Kidney (tissue), 14 donors: ENCODE measurements around the gene CMTM2. TPM values are rescaled to one million over a fixed set of nuclear protein-coding genes. Genes with fewer than 3 reads are reported as not detected.
"Not testable (repeated sequence)": the region's sequence is repeated elsewhere in the genome, so short reads cannot be mapped to it uniquely, and the experiment has no call there.

Source experiments
- DNase-seq, 5 donors: peaks; one replicate each; pipeline ENCODE4 v3.0.0-alpha.2; 2013 to 2020
- FAIRE-seq: peaks from 2 replicates; lab custom pipeline; 2012; peaks lifted over from hg19 to GRCh38; lab: Jason Lieb, UNC
- H3K27ac ChIP-seq, 2 donors: one replicate each; pipeline ENCODE4 v1.7.0; 2013; ENCODE audit warnings: low read depth in 2 of 2, low read length in 2 of 2, inconsistent platforms in 1 of 2
- H3K27me3 ChIP-seq: one replicate; pipeline ENCODE4 v1.7.1; 2013; ENCODE audit warnings: low read length, inconsistent platforms; ENCODE audit not compliant: control insufficient read depth, insufficient read depth
- H3K36me3 ChIP-seq, 3 donors: one replicate each; pipeline versions ENCODE4 v1.7.0 to v1.7.1; 2013; ENCODE audit warnings: low read length in 3 of 3, control low read depth in 1 of 3, inconsistent platforms in 1 of 3; ENCODE audit not compliant: insufficient read depth in 3 of 3, control insufficient read depth in 2 of 3
- H3K4me1 ChIP-seq, 3 donors: one replicate each; pipeline versions ENCODE4 v1.7.0 to v1.7.1; 2013; ENCODE audit warnings: low read length in 3 of 3, inconsistent platforms in 1 of 3, low read depth in 1 of 3; ENCODE audit not compliant: control insufficient read depth in 2 of 3, insufficient read depth in 2 of 3
- H3K4me3 ChIP-seq, 3 donors: one replicate each; pipeline versions ENCODE4 v1.7.0 to v1.8.1; 2013; ENCODE audit warnings: low read length in 3 of 3, control low read depth in 1 of 3, inconsistent platforms in 1 of 3
- H3K9ac ChIP-seq, 3 donors: one replicate each; pipeline versions ENCODE4 v1.7.0 to v1.7.1; 2013; ENCODE audit warnings: low read length in 3 of 3, control low read depth in 1 of 3, inconsistent platforms in 1 of 3
- H3K9me3 ChIP-seq, 3 donors: one replicate each; pipeline versions ENCODE4 v1.7.0 to v1.7.1; 2013; ENCODE audit warnings: low read length in 3 of 3, control low read depth in 1 of 3, inconsistent platforms in 1 of 3; ENCODE audit not compliant: control insufficient read depth in 2 of 3, insufficient read depth in 1 of 3
- CTCF ChIP-seq: IDR thresholded peaks from 3 replicates; pipeline ENCODE4 v1.5.1; 2012; ENCODE audit warnings: mild to moderate bottlenecking, moderate library complexity, borderline replicate concordance; ENCODE audit not compliant: insufficient read depth; ENCODE audit errors: extremely low read depth
- intact Hi-C: fragments of 100-400 bp; cut with DNase I; formaldehyde crosslinking; loops from one replicate; pipeline ENCODE4 v1.11.1; 2022
- polyA plus RNA-seq: library from polyadenylated mRNA; stranded (reverse); fragments of 350-450 nt; fragmentation: Illumina TruSeq; extraction: RNeasy Lipid Tissue Mini Kit (QIAGEN cat#74804); gene quantifications from one replicate; pipeline ENCODE4 v1.2.3, GENCODE V29; 2014; ENCODE audit warnings: low read depth, low replicate concordance; ENCODE audit not compliant: insufficient read depth
- total RNA-seq: library from RNA; stranded (reverse); fragmentation: NEBNext Ultra II Directional; extraction: Animal tissue kit (Norgen Biotek cat#: 25700); gene quantifications from one replicate; pipeline ENCODE4 v1.2.1, GENCODE V29; 2021
- donor health status: control.
- donor health status: control.
- donor health status: control.
- donor health status: control.
- donor health status: control.
- donor health status: DM: yes; HTN: yes; CAD: no.
- donor health status: Normal renal cell carcinoma (clear cell type).

The CMTM2 gene
- total and polyA plus RNA-seq, 2 donors from 2014 or later, result 0.25 TPM; not detected in 1

- Histone ChIP-seq H3K36me3 (peaks cover 0 to 19% (median 3%) of the 10 kb centered on the region in 3 donors), H3K4me3 (no peak overlapping the region), H3K9ac (no peak overlapping the region), H3K27me3 (no peaks in the 10 kb centered on the region), H3K4me1 (peaks cover 0 to 10% (median 8%) of the 10 kb centered on the region in 3 donors), H3K27ac (no peak overlapping the region), H3K9me3 (no peaks in the 10 kb centered on the region)
- intact Hi-C loops, result no loop called here
- peak in 1 of 5 donors; percentile 71 for DNase-seq
- no peak for FAIRE-seq
- TF ChIP-seq CTCF, result no peak
These were observed 31.0 kb downstream of the CMTM2 start for GRCh38 chr16:66610111-66610820.

- FAIRE-seq, intact Hi-C loops, H3K4me1 ChIP-seq, H3K27ac ChIP-seq, H3K4me3 ChIP-seq, H3K27me3 ChIP-seq, H3K9me3 ChIP-seq, H3K9ac ChIP-seq: not testable (repeated sequence)
- H3K36me3 ChIP-seq, result peaks cover 0 to 19% (median 7%) of the 10 kb centered on the region in 3 donors
- peak in 1 of 5 donors; percentile 37 for DNase-seq
These were observed 32.6 kb downstream of the CMTM2 start for GRCh38 chr16:66611911-66612310.

- Histone ChIP-seq H3K27me3 (no peaks in the 10 kb centered on the region), H3K4me1 (peaks cover 0 to 8% (median 8%) of the 10 kb centered on the region in 3 donors), H3K9me3 (no peaks in the 10 kb centered on the region), H3K9ac (no peak overlapping the region), H3K36me3 (peaks cover 0 to 19% (median 7%) of the 10 kb centered on the region in 3 donors), H3K4me3 (no peak overlapping the region), H3K27ac (no peak overlapping the region)
- no peak for FAIRE-seq
- peak in 1 of 5 donors; percentile 60 for DNase-seq
- TF ChIP-seq CTCF, result no peak
- intact Hi-C loops, result no loop called here
These were observed 33.2 kb downstream of the CMTM2 start for GRCh38 chr16:66612422-66612821.

- Histone ChIP-seq H3K9me3 (no peaks in the 10 kb centered on the region), H3K27me3 (no peaks in the 10 kb centered on the region), H3K9ac (no peak overlapping the region), H3K4me3 (no peak overlapping the region), H3K36me3 (peaks cover 0 to 26% (median 7%) of the 10 kb centered on the region in 3 donors), H3K4me1 (no peaks in the 10 kb centered on the region), H3K27ac (no peak overlapping the region)
- FAIRE-seq (no peak), DNase-seq (no peak)
- intact Hi-C loops, result no loop called here
- no peak for TF ChIP-seq CTCF
These were observed 35.0 kb downstream of the CMTM2 start for GRCh38 chr16:66614161-66614802.
